Keratinocyte (primary cell): ENCODE results near the gene MYO1D. TPM values are rescaled to one million over a fixed set of nuclear protein-coding genes. Genes with fewer than 3 reads are reported as not detected.
"Not testable (repeated sequence)": the region's sequence is repeated elsewhere in the genome, so short reads cannot be mapped to it uniquely, and the experiment has no call there.

Source experiments
- DNase-seq: peaks from one replicate; pipeline ENCODE4 v3.0.0-alpha.2; 2011; ENCODE audit warnings: low read depth, missing footprints, low spot score
- FAIRE-seq: peaks from 2 replicates; lab custom pipeline; 2011; peaks lifted over from hg19 to GRCh38; lab: Jason Lieb, UNC
- H2AFZ ChIP-seq: 2 replicates; pipeline ENCODE4 v1.6.0; 2012; ENCODE audit warnings: low read length, control low read depth, inconsistent platforms; ENCODE audit not compliant: control insufficient read depth
- H3K27ac ChIP-seq: 2 replicates; pipeline ENCODE4 v1.5.1; 2011; ENCODE audit warnings: low read length; ENCODE audit not compliant: control insufficient read depth, insufficient read depth
- H3K27me3 ChIP-seq: 3 replicates; pipeline ENCODE4 v1.6.0; 2011; ENCODE audit warnings: low read length; ENCODE audit not compliant: control insufficient read depth, insufficient read depth; ENCODE audit errors: extremely low read depth
- H3K36me3 ChIP-seq, 2 experiments: 2 replicates in 1 of 2; 3 replicates in 1 of 2; pipeline ENCODE4 v1.5.1; 2011; ENCODE audit warnings: low read length in 2 of 2, mild to moderate bottlenecking in 1 of 2; ENCODE audit not compliant: control insufficient read depth in 2 of 2, insufficient read depth in 2 of 2; ENCODE audit errors: extremely low read depth in 1 of 2
- H3K4me1 ChIP-seq: 3 replicates; pipeline ENCODE4 v1.5.1; 2011; ENCODE audit warnings: low read length; ENCODE audit not compliant: control insufficient read depth, insufficient read depth; ENCODE audit errors: extremely low read depth
- H3K4me2 ChIP-seq: 3 replicates; pipeline ENCODE4 v1.6.0; 2011; ENCODE audit warnings: low read depth, low read length; ENCODE audit not compliant: control insufficient read depth, insufficient read depth; ENCODE audit errors: extremely low read depth
- H3K4me3 ChIP-seq, 3 experiments: fragments of 200-600 bp in 1 of 3; sonication (generic) in 1 of 3; 2 replicates in 2 of 3; 3 replicates in 1 of 3; pipeline ENCODE4 v1.5.1; 2011 to 2016; ENCODE audit warnings: low read length in 3 of 3, mild to moderate bottlenecking in 3 of 3, control low read depth in 2 of 3, inconsistent platforms in 1 of 3, low read depth in 1 of 3, mixed read lengths in 1 of 3, mixed run types in 1 of 3, moderate library complexity in 1 of 3; ENCODE audit not compliant: control insufficient read depth in 2 of 3, insufficient read depth in 2 of 3; ENCODE audit errors: extremely low read depth in 1 of 3
- H3K79me2 ChIP-seq: 2 replicates; pipeline ENCODE4 v1.6.0; 2012; ENCODE audit warnings: low read length; ENCODE audit not compliant: control insufficient read depth, insufficient read depth
- H3K9ac ChIP-seq: 3 replicates; pipeline ENCODE4 v1.6.0; 2011; ENCODE audit warnings: low read length; ENCODE audit not compliant: control insufficient read depth, insufficient read depth; ENCODE audit errors: extremely low read depth
- H3K9me1 ChIP-seq: 3 replicates; pipeline ENCODE4 v1.6.0; 2011; ENCODE audit warnings: low read length; ENCODE audit not compliant: control insufficient read depth, insufficient read depth; ENCODE audit errors: extremely low read depth
- H3K9me3 ChIP-seq: 2 replicates; pipeline ENCODE4 v1.5.1; 2012; ENCODE audit warnings: low read depth, low read length; ENCODE audit not compliant: control insufficient read depth
- H4K20me1 ChIP-seq: 3 replicates; pipeline ENCODE4 v1.6.0; 2011; ENCODE audit warnings: low read length; ENCODE audit not compliant: control insufficient read depth, insufficient read depth; ENCODE audit errors: extremely low read depth
- CTCF ChIP-seq, 3 experiments: IDR thresholded peaks in 1 of 3; conservative IDR thresholded peaks in 1 of 3; optimal IDR thresholded peaks in 1 of 3; 2 replicates in 2 of 3; 3 replicates in 1 of 3; pipeline versions ENCODE3 to v1.5.1; 2011; ENCODE audit warnings: low read length in 3 of 3, mild to moderate bottlenecking in 3 of 3, moderate library complexity in 2 of 3, control low read depth in 1 of 3, inconsistent platforms in 1 of 3; ENCODE audit not compliant: insufficient read depth in 2 of 3; ENCODE audit errors: extremely low read depth in 1 of 3
- EZH2 ChIP-seq: IDR thresholded peaks from one replicate; pipeline ENCODE4 v1.6.1; 2012; ENCODE audit warnings: inconsistent platforms, mild to moderate bottlenecking, low read length, moderate library complexity
- dilution Hi-C: fragments of 300-500 bp; cut with MboI; formaldehyde crosslinking; loops from one replicate; pipeline ENCODE4 v1.7.0; 2020; ENCODE audit warnings: low sequenced_read_pairs; ENCODE audit not compliant: extremely low pct_ligation_motif_present
- polyA plus RNA-seq, 5 experiments: library from polyadenylated mRNA; depleted of rRNA in 3 of 5; stranded (reverse) in 3 of 5; stranded (forward) in 1 of 5; unstranded in 1 of 5; fragments of >200 nt; gene quantifications; 1 replicate in 1 of 5; 2 replicates in 3 of 5; 3 replicates in 1 of 5; pipeline versions ENCODE4 v1.2.1 to v1.2.3, GENCODE V29; 2011 to 2012; ENCODE audit warnings: missing spikeins in 2 of 5, low read depth in 1 of 5, low replicate concordance in 1 of 5

MYO1D gene
- polyA plus RNA-seq, 1 donor (not counting 4 experiments of a cell fraction or from before 2014, with no cell fraction given), result 33.7 TPM

DNA sequence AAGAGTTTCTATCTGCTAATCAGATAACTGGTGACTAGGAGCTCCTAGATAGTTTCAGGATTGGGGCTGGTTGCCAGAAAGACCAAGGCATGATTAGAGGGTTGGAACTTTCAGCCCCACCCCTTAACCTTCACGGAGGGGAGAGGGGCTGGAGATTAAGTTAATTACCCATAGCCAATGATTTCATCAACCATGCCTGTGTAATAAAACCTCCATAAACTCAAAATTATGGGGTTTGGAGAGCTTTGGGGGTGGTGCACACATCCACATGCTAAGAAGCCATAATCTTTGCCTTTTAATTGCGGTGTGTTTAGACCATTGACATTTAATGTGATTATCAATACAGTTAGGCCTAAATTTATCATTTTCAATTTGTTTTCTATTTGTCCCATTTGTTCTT is 228.5 kb downstream of the MYO1D start:
- H3K4me3 ChIP-seq, result no peak overlapping the region
- H3K4me1 ChIP-seq, result no peaks in the 10 kb centered on the region
- no peak overlapping the region for H3K9ac ChIP-seq
- H2AFZ ChIP-seq, result no peak overlapping the region
- DNase-seq, result no peak
- H3K27ac ChIP-seq, result no peak overlapping the region
- dilution Hi-C loops, result no loop called here
- FAIRE-seq, result no peak
- H3K4me2 ChIP-seq, result no peak overlapping the region
- TF ChIP-seq EZH2 (no peak), CTCF (optimal IDR thresholded peaks at IDR 0.05 in 1 of 3, IDR thresholded peaks at IDR 0.05 in 1 of 3, conservative IDR thresholded peaks at IDR 0.05 in 1 of 3; ENCODE audit: extremely low read depth in 1 of 3, insufficient read depth in 2 of 3, low read length in 3 of 3) (no peak)
- no peaks in the 10 kb centered on the region for H3K27me3 ChIP-seq
- no peaks in the 10 kb centered on the region for H4K20me1 ChIP-seq
- peaks cover 4 to 10% of the 10 kb centered on the region in 2 experiments for H3K36me3 ChIP-seq
- H3K9me3 ChIP-seq, result no peaks in the 10 kb centered on the region
- H3K9me1 ChIP-seq, result no peaks in the 10 kb centered on the region
- no peaks in the 10 kb centered on the region for H3K79me2 ChIP-seq

- DNase-seq (no peak), FAIRE-seq (no peak)
- dilution Hi-C loops, result no loop called here
- no peak overlapping the region for H3K9ac ChIP-seq
- H3K9me1 ChIP-seq, result no peaks in the 10 kb centered on the region
- H3K4me3 ChIP-seq, result no peak overlapping the region
- no peak overlapping the region for H2AFZ ChIP-seq
- H3K79me2 ChIP-seq, result no peaks in the 10 kb centered on the region
- no peak overlapping the region for H3K4me2 ChIP-seq
- no peak overlapping the region for H3K27ac ChIP-seq
- no peaks in the 10 kb centered on the region for H3K27me3 ChIP-seq
- no peak for TF ChIP-seq CTCF (optimal IDR thresholded peaks at IDR 0.05 in 1 of 3, IDR thresholded peaks at IDR 0.05 in 1 of 3, conservative IDR thresholded peaks at IDR 0.05 in 1 of 3; ENCODE audit: extremely low read depth in 1 of 3, insufficient read depth in 2 of 3, low read length in 3 of 3)
- TF ChIP-seq EZH2, result no peak
- H4K20me1 ChIP-seq, result no peaks in the 10 kb centered on the region
- H3K4me1 ChIP-seq, result no peaks in the 10 kb centered on the region
- H3K36me3 ChIP-seq, result peaks cover 3 to 10% of the 10 kb centered on the region in 2 experiments
- H3K9me3 ChIP-seq, result no peaks in the 10 kb centered on the region
Observed at GRCh38 chr17:32646941-32647340, 230.0 kb downstream of the MYO1D start.

- H2AFZ ChIP-seq, H3K27me3 ChIP-seq, H3K9me3 ChIP-seq, FAIRE-seq, H3K79me2 ChIP-seq, H3K9me1 ChIP-seq, DNase-seq, H3K36me3 ChIP-seq, H3K4me1 ChIP-seq, H4K20me1 ChIP-seq, H3K4me3 ChIP-seq, H3K9ac ChIP-seq, H3K27ac ChIP-seq, H3K4me2 ChIP-seq, dilution Hi-C loops: not testable (repeated sequence)
Observed at GRCh38 chr17:32641514-32641913, 235.4 kb downstream of the MYO1D start.
